Lower leg skin (tissue), 3 donors: ENCODE results near the gene IHH.

ENCODE experiments used
- CTCF ChIP-seq, 3 donors: fragments of 450-650 bp; IDR thresholded peaks; one replicate each; pipeline ENCODE4 v1.5.1; 2016; ENCODE audit warnings: antibody characterized with exemption in 3 of 3, mild to moderate bottlenecking in 3 of 3, moderate library complexity in 2 of 3
- POLR2A ChIP-seq, 2 donors: fragments of 450-650 bp; IDR thresholded peaks; one replicate each; pipeline ENCODE4 v1.6.1; 2016 to 2017; ENCODE audit warnings: antibody characterized with exemption in 2 of 2, mild to moderate bottlenecking in 1 of 2, moderate library complexity in 1 of 2

DNA sequence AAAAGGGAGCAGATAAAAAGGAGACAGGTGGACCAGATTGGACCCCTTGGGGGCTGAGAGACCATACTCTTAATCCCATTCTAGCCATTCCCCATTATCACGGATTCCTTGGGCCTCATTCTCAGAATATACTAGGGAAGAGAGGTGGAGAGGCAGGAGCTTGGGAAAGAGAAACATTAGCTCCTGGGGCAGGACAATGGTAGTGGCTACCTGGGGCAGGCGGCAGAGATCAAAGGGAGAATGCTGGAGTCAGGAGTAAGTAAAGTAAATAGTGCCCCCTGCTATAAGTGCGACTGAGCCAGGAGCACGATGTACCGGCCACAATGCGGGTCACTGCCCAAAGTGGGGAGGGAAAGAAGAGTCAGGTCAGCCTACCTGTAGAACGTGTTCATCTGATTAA is 20.4 kb upstream of the IHH start:
- TF ChIP-seq CTCF (IDR thresholded peaks at IDR 0.05) (no peak), POLR2A (IDR thresholded peaks at IDR 0.05) (no peak)
